GM23338 (cell line): ENCODE data around the gene KAZALD1. TPM values are rescaled to one million over a fixed set of nuclear protein-coding genes. Genes with fewer than 3 reads are reported as not detected.

ENCODE experiments used
- ATAC-seq: fragments of 200-7000 bp; cut with Tn5 transposase; 3 replicates; pipeline ENCODE4 v1.9.1; 2020
- DNase-seq: peaks from one replicate; pipeline ENCODE4 v3.0.0-alpha.2; 2015; ENCODE audit warnings: low spot score
- H2AFZ ChIP-seq: fragments of 200-600 bp; sonication (generic); 2 replicates; pipeline ENCODE4 v1.8.0; 2016; ENCODE audit warnings: antibody characterized with exemption, mild to moderate bottlenecking, moderate library complexity
- H3F3A ChIP-seq: fragments of 200-600 bp; sonication (generic); replicated peaks from 2 replicates; pipeline ENCODE4 v1.8.0; 2017; ENCODE audit warnings: antibody characterized with exemption, mixed run types, low read depth
- H3K27ac ChIP-seq: fragments of 200-600 bp; sonication (generic); 2 replicates; pipeline ENCODE4 v1.6.1; 2016; ENCODE audit warnings: low read depth
- H3K27me3 ChIP-seq: fragments of 200-600 bp; sonication (generic); 2 replicates; pipeline ENCODE4 v1.8.0; 2016; ENCODE audit warnings: mild to moderate bottlenecking, mixed run types, moderate library complexity; ENCODE audit not compliant: insufficient read depth
- H3K36me3 ChIP-seq: fragments of 200-600 bp; sonication (generic); 2 replicates; pipeline ENCODE4 v1.8.0; 2016; ENCODE audit warnings: mild to moderate bottlenecking; ENCODE audit not compliant: insufficient read depth
- H3K4me1 ChIP-seq: fragments of 200-600 bp; sonication (generic); 2 replicates; pipeline ENCODE4 v1.8.0; 2016; ENCODE audit warnings: mild to moderate bottlenecking, moderate library complexity; ENCODE audit not compliant: insufficient read depth
- H3K4me2 ChIP-seq: fragments of 200-600 bp; sonication (generic); 2 replicates; pipeline ENCODE4 v1.7.1; 2017; ENCODE audit warnings: mixed run types
- H3K4me3 ChIP-seq: fragments of 200-600 bp; sonication (generic); 2 replicates; pipeline ENCODE4 v1.6.1; 2016; ENCODE audit warnings: mixed run types
- H3K79me2 ChIP-seq: fragments of 200-600 bp; sonication (generic); replicated peaks from 2 replicates; pipeline ENCODE4 v1.8.0; 2017; ENCODE audit warnings: mild to moderate bottlenecking; ENCODE audit not compliant: insufficient read depth
- H3K9me2 ChIP-seq: fragments of 200-600 bp; sonication (generic); 2 replicates; pipeline ENCODE4 v1.8.0; 2017; ENCODE audit not compliant: insufficient read depth
- H4K20me1 ChIP-seq: fragments of 200-600 bp; sonication (generic); replicated peaks from 2 replicates; pipeline ENCODE4 v1.8.0; 2017; ENCODE audit warnings: mild to moderate bottlenecking; ENCODE audit not compliant: insufficient read depth
- H3K27ac Mint-ChIP-seq: 2 replicates; pipeline ENCODE4 v1.8.0; 2020; ENCODE audit warnings: inconsistent platforms, mild to moderate bottlenecking, moderate library complexity, mixed read lengths
- H3K27me3 Mint-ChIP-seq: 3 replicates; pipeline ENCODE4 v1.8.0; 2022; ENCODE audit warnings: low read depth, mild to moderate bottlenecking, moderate library complexity, mixed read lengths, inconsistent platforms; ENCODE audit not compliant: insufficient read depth, poor library complexity
- H3K36me3 Mint-ChIP-seq: 3 replicates; pipeline ENCODE4 v1.8.0; 2021; ENCODE audit warnings: low read depth, mild to moderate bottlenecking, inconsistent platforms, moderate library complexity, mixed read lengths
- H3K4me1 Mint-ChIP-seq: 3 replicates; pipeline ENCODE4 v1.8.0; 2020; ENCODE audit warnings: mild to moderate bottlenecking, inconsistent platforms, mixed read lengths
- H3K4me3 Mint-ChIP-seq: 3 replicates; pipeline ENCODE4 v1.8.0; 2021; ENCODE audit warnings: moderate library complexity, mild to moderate bottlenecking, inconsistent platforms, mixed read lengths
- H3K9me3 Mint-ChIP-seq: 3 replicates; pipeline ENCODE4 v1.8.0; 2020; ENCODE audit warnings: moderate library complexity, mild to moderate bottlenecking, inconsistent platforms, mixed read lengths
- CREB1 ChIP-seq: fragments of 250-450 bp; sonication (Bioruptor Pico); IDR thresholded peaks from 2 replicates; pipeline ENCODE4 v1.5.0; 2020; ENCODE audit warnings: low read depth, mild to moderate bottlenecking, moderate library complexity
- CTCF ChIP-seq, 2 experiments: fragments of 200-600 bp in 1 of 2; sonication (generic) in 1 of 2; conservative IDR thresholded peaks; 2 replicates each; pipeline versions ENCODE4 v1.5.1 to v1.6.1; 2016 to 2017; ENCODE audit warnings: antibody characterized with exemption in 2 of 2, low read depth in 2 of 2, mild to moderate bottlenecking in 2 of 2, moderate library complexity in 1 of 2
- EZH2 ChIP-seq: fragments of 200-600 bp; sonication (generic); IDR thresholded peaks from one replicate; pipeline ENCODE4 v1.8.0; 2017; ENCODE audit warnings: antibody characterized with exemption, mild to moderate bottlenecking, low read depth; ENCODE audit not compliant: unreplicated experiment
- EZH2phosphoT487 ChIP-seq: fragments of 200-600 bp; sonication (generic); IDR thresholded peaks from one replicate; pipeline ENCODE4 v1.8.1; 2018; ENCODE audit warnings: antibody characterized with exemption; ENCODE audit not compliant: unreplicated experiment
- JUNB ChIP-seq: IDR thresholded peaks from one replicate; pipeline ENCODE4 v1.6.1; 2016; ENCODE audit warnings: antibody characterized with exemption; ENCODE audit not compliant: unreplicated experiment
- NANOG ChIP-seq: IDR thresholded peaks from 2 replicates; pipeline ENCODE4 v1.6.1; 2016; ENCODE audit warnings: antibody characterized with exemption, borderline replicate concordance
- STAT1 ChIP-seq: IDR thresholded peaks from one replicate; pipeline ENCODE4 v1.6.1; 2016; ENCODE audit warnings: antibody characterized with exemption; ENCODE audit not compliant: unreplicated experiment
- ZNF114 ChIP-seq: fragments of 250-450 bp; sonication (Bioruptor Pico); IDR thresholded peaks from 2 replicates; pipeline ENCODE4 v1.5.0; 2020; ENCODE audit warnings: mild to moderate bottlenecking, moderate library complexity
- ZNF462 ChIP-seq: fragments of 250-450 bp; sonication (Bioruptor Pico); IDR thresholded peaks from 2 replicates; pipeline ENCODE4 v1.5.0; 2020; ENCODE audit warnings: mild to moderate bottlenecking, moderate library complexity
- polyA plus RNA-seq: library from polyadenylated mRNA; unstranded; fragments of >200 nt; fragmentation: Nextera tagmentation; extraction: Ambion mirVana; gene quantifications from 2 replicates; pipeline ENCODE4 v1.2.1, GENCODE V29; 2016
- total RNA-seq: library from RNA; depleted of rRNA; stranded (reverse); fragments of >200 nt; shearing (Covaris generic); gene quantifications from 2 replicates; pipeline ENCODE4 v1.2.3, GENCODE V29; 2014
- TF ChIP-seq, protein P1 (sequence below): IDR thresholded peaks from one replicate; pipeline ENCODE4 v1.6.1; 2018; ENCODE audit warnings: antibody characterized with exemption; ENCODE audit not compliant: unreplicated experiment

Gene KAZALD1
- total and polyA plus RNA-seq, 2 experiments from 2014 or later, result 0.27 to 1.3 TPM

DNA sequence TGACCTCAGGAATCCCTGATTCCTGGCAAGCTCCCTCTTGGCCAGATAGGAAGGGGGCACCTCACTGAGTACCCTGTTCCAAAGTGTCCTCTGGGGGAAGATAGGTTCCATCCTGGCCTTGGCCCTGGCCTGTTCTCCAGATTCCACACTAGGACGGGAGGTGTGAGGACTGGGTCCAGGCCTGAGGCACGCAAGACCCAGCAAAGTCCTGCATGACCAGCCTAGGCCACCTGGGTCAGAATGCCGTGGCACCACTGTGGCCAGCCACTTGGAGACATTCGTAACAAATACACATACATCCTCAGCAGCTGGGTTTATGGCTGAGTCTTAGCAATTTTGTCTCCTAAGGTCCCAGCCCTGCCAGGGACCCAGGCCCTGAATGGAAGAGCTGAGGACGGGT is 46.0 kb downstream of the KAZALD1 start:
- no peaks in the 10 kb centered on the region for H3K79me2 ChIP-seq
- H3K9me3 Mint-ChIP-seq, result no peaks in the 10 kb centered on the region
- H3K4me1 Mint-ChIP-seq, result peaks cover 16% of the 10 kb centered on the region
- no peaks in the 10 kb centered on the region for H3K9me2 ChIP-seq
- ATAC-seq (no peak), DNase-seq (no peak)
- H3K27ac ChIP-seq, result no peak overlapping the region
- H4K20me1 ChIP-seq, result no peaks in the 10 kb centered on the region
- H3K4me2 ChIP-seq, result no peak overlapping the region
- no peaks in the 10 kb centered on the region for H3F3A ChIP-seq
- no peak overlapping the region for H2AFZ ChIP-seq
- H3K27ac Mint-ChIP-seq, result no peak overlapping the region
- H3K36me3 ChIP-seq, result no peaks in the 10 kb centered on the region
- no peak overlapping the region for H3K4me3 Mint-ChIP-seq
- H3K27me3 Mint-ChIP-seq, result peaks cover 13% of the 10 kb centered on the region
- 0 out of 2 replicates have a peak, but pooled peaks cover 5% of the 10 kb centered on the region for H3K27me3 ChIP-seq
- TF ChIP-seq CTCF (conservative IDR thresholded peaks at IDR 0.05; ENCODE audit: low read depth in 2 of 2), result no peak
- TF ChIP-seq STAT1, result no peak
- no peak for TF ChIP-seq NANOG
- TF ChIP-seq ZNF114 (CRISPR knock-in tag), result no peak
- no peak for TF ChIP-seq CREB1 (CRISPR knock-in tag)
- no peak for TF ChIP-seq EZH2
- TF ChIP-seq, protein P1, sequence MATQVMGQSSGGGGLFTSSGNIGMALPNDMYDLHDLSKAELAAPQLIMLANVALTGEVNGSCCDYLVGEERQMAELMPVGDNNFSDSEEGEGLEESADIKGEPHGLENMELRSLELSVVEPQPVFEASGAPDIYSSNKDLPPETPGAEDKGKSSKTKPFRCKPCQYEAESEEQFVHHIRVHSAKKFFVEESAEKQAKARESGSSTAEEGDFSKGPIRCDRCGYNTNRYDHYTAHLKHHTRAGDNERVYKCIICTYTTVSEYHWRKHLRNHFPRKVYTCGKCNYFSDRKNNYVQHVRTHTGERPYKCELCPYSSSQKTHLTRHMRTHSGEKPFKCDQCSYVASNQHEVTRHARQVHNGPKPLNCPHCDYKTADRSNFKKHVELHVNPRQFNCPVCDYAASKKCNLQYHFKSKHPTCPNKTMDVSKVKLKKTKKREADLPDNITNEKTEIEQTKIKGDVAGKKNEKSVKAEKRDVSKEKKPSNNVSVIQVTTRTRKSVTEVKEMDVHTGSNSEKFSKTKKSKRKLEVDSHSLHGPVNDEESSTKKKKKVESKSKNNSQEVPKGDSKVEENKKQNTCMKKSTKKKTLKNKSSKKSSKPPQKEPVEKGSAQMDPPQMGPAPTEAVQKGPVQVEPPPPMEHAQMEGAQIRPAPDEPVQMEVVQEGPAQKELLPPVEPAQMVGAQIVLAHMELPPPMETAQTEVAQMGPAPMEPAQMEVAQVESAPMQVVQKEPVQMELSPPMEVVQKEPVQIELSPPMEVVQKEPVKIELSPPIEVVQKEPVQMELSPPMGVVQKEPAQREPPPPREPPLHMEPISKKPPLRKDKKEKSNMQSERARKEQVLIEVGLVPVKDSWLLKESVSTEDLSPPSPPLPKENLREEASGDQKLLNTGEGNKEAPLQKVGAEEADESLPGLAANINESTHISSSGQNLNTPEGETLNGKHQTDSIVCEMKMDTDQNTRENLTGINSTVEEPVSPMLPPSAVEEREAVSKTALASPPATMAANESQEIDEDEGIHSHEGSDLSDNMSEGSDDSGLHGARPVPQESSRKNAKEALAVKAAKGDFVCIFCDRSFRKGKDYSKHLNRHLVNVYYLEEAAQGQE, result no peak
- no peak for TF ChIP-seq ZNF462 (CRISPR knock-in tag)
- TF ChIP-seq JUNB, result no peak
- TF ChIP-seq EZH2phosphoT487, result no peak
- H3K4me1 ChIP-seq, result peaks cover 4% of the 10 kb centered on the region; the same call in 1 of the 2 replicates
- no peaks in the 10 kb centered on the region for H3K36me3 Mint-ChIP-seq
- H3K4me3 ChIP-seq, result no peak overlapping the region
